Activated CD4-positive, alpha-beta T cell treated with anti-CD3 and anti-CD28 coated beads, Interleukin-2, amount 50 U/mL, for 24 hours (primary cell): Measurements from ENCODE around the gene NRP2.

ENCODE experiments used
- DNase-seq, 2 donors: peaks; one replicate each; pipeline ENCODE4 v3.0.0-alpha.2; 2020; ENCODE audit warnings: low read depth in 1 of 2, low spot score in 1 of 2

NRP2 gene

GRCh38 chr2:205728366-205728765, 46.1 kb downstream of the NRP2 start:
- no peak for DNase-seq

- no peak for DNase-seq
Observed at GRCh38 chr2:205730191-205730590, 47.9 kb downstream of the NRP2 start.

DNA sequence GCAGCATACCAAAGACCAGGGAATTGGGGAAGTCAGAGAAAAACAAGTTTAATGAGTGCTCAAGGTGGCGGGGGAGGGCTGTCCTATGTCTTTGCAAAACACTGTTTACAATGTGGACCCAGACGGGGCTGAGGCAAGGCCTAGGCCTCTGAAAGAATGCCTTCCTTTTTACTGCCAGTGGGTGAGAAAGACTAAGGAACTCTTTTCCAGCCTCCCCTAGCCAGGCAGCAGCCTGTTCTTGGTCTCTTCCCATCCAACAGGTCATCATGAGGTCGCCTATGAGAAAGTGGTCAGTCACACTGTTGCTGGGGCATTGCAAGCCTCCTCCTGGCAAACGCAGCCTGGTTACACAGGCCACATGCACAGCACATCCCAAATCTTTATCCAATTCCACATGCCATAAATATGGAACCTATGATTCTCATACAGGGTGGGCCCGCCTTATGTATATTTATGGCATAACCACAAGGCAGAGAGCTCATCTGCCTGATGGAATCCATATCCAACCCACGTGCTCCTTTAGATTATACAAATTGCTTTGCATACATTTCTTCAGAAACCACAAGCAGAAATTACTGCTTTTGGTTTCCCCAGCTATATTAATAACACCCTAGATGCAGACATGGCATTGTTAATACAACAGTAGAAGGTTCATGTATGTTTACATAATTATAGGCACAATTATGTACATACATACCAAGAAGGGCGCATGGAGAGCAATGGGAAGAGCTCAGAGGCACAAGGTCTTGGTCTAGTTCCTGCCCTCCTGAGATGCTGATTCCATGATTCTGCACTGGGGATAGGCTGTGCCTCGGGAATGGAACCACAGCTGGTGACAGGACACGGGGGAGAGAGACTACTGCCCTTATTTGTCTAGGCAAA, 48.6 kb downstream of the NRP2 start:
- no peak for DNase-seq

DNA sequence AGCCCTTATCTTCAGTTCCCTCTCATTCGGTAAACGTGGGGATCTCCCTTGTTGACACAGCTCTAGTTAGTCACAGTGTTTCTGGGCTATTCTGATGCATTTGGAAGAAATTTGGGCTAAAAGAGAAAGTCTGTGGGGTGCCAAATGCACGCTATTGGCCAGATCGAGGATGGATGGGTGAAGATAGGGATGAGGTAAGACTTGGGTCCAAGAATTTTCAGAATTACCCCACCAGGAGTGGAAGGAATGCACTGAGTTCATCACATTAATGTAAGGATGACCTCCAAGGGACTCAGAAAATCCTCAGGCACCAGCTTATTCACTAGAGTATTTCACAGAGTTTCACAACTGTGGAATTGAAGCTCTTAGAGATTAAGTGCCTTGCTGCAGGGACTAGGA, 49.3 kb downstream of the NRP2 start:
- no peak for DNase-seq

- no peak for DNase-seq
Observed at GRCh38 chr2:205732314-205732713, 50.0 kb downstream of the NRP2 start.

DNA sequence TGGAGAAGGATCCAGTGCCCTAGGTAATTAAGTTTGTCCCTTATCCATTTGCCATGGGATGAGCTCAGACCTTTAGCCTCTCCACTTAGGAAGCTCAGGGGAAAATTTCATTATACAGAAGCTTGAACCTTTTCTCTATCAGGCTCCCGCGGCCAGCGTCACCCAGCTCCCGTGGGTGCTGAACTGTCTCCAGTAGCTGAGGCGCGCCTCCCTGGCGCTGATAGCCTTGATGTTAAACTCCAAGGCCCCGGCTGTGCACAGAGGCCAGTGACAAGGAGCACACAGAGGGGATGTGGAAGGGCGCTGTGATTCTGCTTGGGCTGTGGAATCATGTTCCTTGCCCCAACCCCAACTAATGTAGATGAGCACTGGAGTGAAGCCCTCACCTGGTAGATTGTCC, 50.8 kb downstream of the NRP2 start:
- no peak for DNase-seq

- no peak for DNase-seq
Observed at GRCh38 chr2:205733648-205734047, 51.3 kb downstream of the NRP2 start.

DNA sequence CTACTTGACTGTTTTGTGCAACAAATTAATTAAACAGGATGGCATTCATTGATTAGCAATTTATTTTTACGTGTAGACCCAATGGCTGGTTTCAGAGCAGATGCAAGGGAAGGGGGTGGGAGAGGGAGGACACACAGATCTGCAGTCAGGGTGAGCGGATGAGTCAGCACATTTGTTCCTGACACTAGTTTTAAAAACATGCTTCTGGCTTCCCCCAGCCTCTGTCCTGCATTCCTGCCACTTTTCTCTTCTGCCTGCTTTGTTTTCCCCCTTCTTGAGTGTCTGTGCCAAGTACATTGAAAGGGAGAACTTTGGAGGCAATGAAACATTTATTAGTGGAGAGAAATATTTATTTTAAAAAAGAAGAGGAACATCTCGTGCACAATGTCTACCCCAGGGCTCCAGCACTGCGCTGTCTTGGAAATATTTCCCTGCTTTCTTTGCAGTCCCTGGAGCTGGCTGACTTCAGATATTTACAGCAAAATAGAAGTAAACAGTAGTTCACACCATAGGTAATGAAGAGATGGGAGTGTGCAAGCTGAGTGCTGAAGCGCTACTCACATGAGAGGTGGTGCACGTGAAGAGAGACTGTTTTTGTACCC, 52.2 kb downstream of the NRP2 start:
- no peak for DNase-seq

- DNase-seq: no peak
Observed at GRCh38 chr2:205738117-205738968, 56.0 kb downstream of the NRP2 start.

- DNase-seq: no peak
Observed at GRCh38 chr2:205739620-205740019, 57.3 kb downstream of the NRP2 start.

DNA sequence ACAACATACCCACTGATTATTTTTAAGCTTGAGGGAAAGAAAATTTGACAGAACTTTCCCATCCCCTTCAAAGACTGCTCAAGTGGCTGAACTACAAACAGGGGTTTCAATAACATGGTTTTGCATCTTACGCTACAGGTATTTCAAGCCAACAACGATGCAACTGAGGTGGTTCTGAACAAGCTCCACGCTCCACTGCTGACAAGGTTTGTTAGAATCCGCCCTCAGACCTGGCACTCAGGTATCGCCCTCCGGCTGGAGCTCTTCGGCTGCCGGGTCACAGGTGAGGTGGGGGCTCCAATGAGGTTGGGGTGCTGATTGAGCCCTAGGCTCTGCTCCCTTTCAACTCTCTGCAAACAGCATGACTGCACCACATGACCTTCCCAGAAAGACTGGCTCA, 58.1 kb downstream of the NRP2 start:
- DNase-seq: no peak

DNA sequence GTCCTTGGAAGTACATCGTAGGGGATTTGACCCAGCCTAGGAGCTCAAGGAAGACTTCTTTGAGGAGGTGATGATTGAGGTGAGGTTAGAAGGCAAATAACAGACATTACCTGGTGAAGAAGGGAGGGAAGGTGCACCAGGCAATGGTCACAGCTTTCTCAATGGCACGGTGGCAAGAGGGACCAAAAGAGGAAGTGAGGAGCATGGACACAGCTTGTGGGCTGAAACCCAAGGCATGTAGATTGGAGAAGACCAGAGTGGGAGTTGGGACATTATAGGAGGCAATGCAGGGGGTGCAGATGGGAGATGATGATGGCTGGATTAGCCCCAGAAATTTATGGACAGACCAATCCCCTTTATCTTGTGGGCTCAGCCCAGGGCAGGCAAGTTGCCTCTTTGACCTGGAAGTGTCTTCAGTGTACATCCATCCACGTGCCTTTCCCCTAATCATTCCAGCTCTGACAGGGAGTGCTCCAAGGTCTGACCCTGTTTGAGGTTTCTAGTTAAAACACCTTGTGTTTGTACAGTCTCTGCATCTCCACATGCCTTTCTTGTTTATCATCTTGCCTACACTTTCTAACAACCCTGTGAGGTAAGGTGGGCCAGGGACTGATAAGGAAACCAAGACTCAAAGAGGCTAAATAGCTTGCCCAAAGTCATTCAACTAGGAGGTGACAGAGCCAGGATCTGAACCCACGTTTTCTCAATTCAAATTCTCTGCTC, 59.1 kb downstream of the NRP2 start:
- DNase-seq: no peak

DNA sequence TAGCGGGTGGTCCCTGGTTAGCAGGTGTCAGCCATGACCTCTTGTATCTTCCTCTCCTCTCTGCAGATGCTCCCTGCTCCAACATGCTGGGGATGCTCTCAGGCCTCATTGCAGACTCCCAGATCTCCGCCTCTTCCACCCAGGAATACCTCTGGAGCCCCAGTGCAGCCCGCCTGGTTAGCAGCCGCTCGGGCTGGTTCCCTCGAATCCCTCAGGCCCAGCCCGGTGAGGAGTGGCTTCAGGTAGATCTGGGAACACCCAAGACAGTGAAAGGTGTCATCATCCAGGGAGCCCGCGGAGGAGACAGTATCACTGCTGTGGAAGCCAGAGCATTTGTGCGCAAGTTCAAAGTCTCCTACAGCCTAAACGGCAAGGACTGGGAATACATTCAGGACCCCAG, 60.8 kb downstream of the NRP2 start:
- DNase-seq: no peak

- no peak for DNase-seq
Observed at GRCh38 chr2:205744074-205744591, 61.8 kb downstream of the NRP2 start.

- DNase-seq: no peak
Observed at GRCh38 chr2:205745661-205746419, 63.5 kb downstream of the NRP2 start.

DNA sequence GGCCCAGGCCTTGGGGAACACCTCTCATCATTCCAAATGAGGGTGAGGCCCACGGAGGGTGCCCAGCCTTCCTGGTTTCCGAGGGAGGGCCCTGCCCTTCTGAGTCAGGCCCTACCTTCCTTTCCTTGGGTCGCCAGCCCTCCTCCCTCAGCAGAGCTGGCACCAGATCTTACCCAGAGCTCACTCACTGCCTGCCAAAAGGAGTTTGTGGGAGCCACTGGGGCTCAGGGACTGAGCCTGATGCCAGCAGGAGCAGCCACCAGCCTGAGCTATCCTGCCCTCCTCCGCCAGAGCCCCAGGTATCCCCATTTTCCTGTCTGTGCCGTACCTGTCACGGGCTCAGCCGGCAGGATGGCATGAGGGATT, 64.1 kb downstream of the NRP2 start:
- no peak for DNase-seq

DNA sequence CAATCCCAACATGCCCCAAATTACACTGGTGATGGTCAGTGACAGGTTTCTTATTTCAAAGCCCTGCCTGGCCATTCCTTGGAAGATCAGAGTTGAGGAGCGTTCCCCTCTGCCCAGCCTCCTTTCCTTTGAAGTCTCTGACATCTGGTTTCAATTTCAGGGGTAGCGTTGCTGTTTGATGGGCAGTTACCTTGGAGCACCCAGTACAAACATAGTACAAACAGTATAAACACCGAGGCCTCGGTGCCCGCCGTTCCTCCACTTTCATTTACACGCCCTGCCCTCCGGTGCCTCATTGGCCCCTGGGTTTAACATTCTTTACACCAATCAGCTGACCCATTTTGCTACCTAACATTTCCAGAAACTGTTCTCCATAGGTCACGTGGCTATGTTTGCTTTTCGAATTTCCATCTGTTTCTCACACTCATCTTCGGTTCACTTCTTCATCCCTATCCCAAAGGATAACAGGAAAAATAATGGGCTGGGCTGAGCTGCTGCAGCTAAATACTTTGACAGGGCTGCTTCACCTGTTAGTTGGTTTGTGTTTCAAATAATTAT, 65.6 kb downstream of the NRP2 start:
- no peak for DNase-seq

DNA sequence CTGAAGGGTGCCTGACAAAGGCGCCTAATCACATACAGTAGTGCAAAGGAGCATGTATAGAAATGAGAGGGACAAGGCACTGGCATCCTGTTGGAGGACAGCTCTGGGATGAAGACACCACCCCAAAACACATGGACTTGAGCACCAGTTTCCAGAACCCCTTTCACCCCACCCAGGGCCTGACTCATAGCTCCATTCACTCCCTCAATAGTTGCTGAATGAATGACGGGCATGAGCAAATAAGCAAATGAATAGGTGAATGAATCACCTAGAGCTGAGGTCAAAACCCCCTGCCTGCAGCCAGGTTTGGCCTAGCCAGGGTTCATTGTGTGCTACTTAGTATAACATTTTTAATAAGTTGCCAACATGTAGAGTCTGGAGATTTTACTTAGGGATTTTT, 66.3 kb downstream of the NRP2 start:
- no peak for DNase-seq

DNA sequence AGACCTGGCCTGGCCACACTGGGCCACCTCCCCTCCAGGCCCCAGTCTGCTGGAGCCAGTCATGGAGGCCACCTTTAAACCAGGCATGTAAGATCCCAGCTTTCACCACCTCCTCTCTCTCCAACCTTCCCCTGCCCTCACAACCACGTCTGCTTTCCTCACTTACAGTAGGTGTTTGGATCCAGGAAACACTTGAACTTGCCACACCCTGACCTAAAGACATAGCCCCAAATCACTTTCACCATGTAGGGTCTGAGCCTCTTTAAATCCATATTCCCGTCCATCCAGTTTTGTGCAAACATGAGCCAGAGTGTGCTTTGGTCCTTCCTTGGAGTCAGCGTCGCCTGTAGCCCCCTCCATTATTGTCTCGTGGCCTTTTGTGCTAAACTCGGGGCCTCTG, 66.8 kb downstream of the NRP2 start:
- DNase-seq: no peak

GRCh38 chr2:205750797-205751196, 68.5 kb downstream of the NRP2 start:
- no peak for DNase-seq
